ENCODE measurements around the gene CAMSAP1.

- no peak for TF ChIP-seq CTCF (IDR thresholded peaks at IDR 0.05; ENCODE audit: low read depth, low read length)
- TF ChIP-seq EZH2phosphoT487 (IDR thresholded peaks at IDR 0.05; ENCODE audit: low read depth): no peak
These were observed 116.5 kb downstream of the CAMSAP1 start for GRCh38 chr9:135790850-135791249.

Measured in OCI-LY3 (cell line).